ENCODE data around the gene FBXL16.

Gene FBXL16

DNA sequence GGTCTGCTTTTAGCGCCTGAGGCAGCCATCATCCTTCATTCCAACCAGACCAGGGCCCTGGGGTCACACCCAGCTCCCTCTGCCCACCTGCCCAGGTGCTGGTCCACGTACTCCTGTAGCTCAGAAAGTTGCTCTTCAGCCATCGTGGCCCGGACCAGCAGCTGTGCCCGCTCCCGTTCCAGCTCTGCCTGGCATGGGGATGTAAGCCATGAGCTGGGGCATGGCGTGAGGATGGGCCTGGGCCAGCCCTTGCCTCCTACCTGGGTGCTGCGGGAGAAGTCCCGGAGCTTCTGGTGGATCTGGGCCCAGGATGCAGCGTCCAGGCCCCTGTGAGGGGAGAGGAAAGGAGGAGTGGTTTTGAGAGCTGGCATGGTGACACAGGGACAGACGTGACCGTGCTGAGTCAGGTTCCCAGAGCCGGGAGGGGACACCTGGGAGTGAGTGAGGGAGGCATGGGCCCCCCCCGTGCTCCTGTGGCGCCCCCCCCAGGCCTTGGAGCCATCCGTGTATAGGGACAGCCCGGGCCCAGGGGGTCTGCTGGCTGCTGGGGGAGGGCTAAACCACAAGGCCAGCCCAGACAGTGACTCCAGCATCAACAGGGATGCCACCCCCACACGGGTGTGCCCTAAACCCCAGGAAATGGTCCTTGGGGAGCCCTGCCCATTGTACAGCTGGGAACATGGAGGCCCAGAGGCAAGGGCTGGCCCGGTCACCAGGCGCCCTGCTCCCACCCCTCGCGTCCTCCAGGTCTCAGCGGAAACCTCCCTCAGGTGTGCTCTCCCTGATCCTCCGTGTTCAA lies 17.4 kb upstream of the FBXL16 start:
- DNase-seq (ENCODE audit: low read depth): no peak

DNA sequence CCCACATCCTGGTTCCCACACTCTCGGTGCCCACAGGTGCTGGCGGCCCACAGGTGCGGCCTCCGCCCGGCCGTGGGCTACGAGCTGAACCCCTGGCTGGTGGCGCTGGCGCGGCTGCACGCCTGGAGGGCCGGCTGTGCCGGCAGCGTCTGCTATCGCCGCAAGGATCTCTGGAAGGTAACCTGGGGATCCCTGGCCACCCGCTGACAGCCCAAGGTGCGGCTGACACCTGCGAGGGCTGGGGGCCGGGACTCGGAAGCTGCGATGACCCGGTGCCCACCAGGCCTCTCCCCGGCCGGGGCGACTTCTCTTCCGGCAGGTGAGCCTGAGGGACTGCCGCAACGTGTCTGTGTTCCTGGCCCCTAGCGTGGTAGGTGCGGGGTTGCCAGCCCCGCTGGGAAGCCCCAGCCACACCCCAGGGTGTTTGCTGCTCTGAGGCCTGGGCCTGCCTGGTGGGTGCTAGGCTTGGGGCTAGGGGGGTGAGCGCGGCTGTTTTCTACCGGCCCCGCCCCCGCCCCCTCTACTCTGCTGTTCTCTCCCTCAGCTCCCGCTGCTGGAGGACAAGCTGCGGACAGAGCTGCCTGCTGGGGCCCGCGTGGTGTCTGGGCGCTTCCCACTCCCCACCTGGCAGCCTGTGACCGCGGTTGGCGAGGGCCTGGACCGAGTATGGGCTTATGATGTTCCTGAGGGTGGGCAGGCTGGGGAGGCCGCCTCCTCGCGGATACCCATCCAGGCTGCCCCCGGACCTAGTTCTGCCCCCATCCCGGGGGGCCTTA lies 16.4 kb upstream of the FBXL16 start:
- no peak for DNase-seq (ENCODE audit: low read depth)

DNA sequence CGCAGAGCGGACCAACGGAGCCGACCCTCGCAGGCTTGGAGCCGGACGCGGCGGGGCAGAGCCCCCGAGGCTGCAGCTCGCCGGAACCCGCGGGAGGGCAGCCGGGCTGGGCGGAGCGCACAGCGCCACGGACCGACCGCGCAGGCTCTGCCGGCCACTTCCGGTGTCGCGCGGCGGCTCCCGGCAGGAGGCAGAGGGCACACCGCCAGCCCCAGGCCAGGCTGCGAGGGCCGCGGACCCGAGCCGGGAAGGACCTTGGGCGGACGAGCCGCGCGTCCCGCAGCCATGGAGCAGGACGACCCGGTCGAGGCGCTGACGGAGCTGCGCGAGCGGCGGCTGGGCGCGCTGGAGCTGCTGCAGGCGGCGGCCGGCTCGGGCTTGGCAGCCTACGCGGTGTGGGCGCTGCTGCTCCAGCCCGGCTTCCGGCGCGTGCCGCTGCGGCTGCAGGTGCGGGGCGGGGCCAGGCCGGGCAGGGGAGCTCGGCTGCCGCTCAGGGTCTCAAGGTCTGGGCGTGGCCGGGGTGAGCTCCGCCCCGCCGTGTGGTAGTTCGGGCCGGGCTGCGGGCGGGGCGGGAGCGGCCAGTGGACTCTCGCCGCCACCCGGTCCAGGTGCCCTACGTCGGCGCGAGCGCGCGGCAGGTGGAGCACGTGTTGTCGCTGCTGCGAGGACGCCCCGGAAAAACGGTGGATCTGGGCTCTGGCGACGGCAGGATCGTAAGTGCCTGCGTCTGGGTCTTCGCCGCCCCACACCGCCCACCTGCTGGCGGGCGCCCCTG lies 15.6 kb upstream of the FBXL16 start, which contains the start of gene ANTKMT:
TSS of gene ANTKMT (plus strand) at position 157 of the 775 bp plus-strand sequence. CDS start at position 286, 129 bp downstream.
- DNase-seq (ENCODE audit: low read depth): peak; percentile 72

DNA sequence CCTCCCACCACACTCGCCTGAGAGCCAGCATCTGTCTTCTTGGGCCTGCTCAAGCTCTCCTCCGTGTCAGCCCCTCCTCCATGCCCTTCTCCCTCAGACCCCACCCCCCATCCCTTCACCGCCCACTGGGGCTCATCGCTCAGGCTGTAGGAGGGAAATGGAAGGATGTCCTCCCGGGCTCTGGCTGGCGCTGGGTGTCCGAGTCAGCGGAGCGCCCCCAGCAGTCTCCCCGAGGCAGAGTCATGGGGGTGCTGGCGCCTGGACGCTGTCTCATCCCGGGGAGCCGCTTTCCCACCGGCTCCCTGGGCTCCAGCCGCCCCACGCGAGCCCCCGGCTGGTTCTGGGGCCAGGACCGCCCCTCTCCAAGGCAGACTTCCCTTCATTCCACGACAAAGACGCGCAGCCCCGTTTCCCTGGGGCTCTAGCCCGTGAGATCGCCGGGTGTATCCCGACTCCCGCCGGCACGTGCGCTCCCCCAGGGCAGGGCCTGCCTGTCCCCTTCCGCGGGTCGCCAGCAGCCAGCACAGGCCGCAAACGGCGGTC lies 14.9 kb upstream of the FBXL16 start:
- peak; percentile 67 for DNase-seq (ENCODE audit: low read depth)

DNA sequence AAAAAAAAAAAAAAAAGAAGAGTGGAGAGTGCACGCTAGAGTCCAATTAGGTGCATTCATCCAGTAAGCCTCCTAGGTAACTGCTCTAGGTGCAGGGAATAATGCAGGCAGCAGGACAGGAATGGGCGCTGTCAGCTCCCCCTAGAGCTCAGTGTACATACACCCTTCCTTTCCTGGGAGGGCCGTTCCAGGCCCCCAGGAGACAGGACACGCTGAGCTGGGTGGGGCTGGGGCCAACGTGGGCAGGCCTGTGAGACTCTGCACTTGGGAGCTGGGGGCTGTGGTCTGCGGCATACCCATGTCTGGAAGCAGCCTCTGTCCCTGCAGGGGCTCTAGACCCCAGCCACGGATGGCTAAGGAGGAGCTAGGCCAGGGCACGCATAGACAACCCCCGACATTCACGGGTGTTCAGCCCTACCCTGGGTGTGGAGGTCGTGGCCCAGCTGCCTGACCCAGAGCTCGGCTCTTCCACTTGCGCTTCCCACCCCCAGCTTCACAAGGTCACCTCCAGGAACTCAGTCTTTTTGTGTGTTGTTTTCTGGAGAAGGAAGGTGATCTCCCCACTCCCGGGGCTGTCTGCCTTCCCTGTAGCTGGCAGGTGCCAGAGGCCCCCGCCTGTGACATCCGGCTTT lies 14.3 kb upstream of the FBXL16 start:
- no peak for DNase-seq (ENCODE audit: low read depth)

DNA sequence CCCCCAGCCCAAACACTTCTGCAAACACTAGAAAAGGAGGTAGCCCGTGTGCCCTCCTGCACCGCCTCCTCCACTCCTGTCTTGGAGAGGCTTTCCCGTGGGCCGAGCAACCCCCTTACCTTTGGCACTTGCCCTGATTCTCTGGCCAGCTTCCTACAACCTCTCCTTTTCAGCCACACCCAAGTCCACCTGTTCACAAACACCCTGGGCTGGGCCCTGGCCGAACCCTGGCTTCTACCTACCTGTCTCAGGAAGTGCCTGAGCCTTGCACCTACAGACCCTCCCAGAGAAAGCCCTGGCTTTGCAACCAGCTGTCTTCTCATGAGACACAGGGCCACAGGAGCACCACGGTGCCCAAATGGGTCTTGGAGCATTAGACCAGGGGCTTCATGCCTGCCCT lies 13.3 kb upstream of the FBXL16 start:
- no peak for DNase-seq (ENCODE audit: low read depth)

DNA sequence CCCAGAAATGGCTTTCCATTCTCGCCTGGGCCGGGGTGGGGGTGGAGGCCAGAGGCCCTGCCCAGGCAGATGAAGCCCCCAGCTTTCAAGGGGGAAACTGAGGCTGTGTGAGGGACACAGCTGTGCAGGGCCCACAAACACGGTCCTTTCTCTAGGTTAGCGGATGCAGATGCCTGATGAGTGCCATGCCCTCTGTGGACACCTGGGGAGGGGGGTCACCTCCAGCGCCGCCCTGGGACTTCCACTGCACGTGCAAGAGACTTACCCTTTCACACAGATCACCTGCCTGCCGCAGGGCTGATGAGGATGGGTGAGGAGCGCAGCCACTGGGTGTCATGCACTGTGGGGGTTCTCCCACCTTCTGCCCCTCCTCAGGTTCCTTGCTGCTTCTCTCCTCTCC lies 12.8 kb upstream of the FBXL16 start:
- DNase-seq (ENCODE audit: low read depth): no peak

DNA sequence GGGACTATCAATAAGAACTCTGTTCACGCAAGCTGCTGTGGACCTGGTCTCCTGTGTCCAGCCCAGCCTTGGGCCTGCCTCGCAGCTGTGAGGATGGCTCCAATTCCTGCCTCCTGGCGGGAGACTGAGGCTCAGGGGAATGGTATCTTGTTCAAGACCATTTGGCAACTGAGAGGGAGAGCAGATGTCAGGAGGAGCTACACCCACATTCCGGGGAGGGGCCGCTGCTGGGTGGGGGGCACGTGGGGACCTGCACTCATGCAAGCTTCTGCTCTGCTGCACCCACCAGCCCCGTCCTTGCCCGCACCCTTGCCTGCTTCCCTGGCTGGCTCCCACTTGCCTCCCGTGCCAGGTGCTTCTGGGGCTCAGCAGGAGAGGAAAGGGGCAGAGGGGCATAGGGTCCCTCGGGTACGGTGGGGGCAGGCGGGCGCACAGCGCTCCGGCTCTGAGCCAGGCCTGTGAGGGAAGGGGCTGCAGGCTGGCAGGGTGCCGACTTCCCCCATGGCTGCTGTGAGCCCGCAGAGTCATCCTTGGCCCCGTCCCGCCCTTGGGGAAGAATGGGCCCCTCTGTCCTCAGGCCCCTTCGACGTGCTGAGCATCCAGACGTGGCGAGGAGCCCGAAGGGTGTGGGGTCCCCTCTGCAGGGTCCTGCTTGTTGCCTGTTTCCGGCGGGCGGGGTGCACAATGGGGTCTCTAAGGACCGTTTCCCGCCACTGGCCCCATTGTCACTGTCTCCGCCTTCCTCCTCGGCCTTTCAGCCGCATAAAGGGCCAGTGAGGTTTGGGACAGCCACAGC lies 12.0 kb upstream of the FBXL16 start:
- no peak for DNase-seq (ENCODE audit: low read depth)

DNA sequence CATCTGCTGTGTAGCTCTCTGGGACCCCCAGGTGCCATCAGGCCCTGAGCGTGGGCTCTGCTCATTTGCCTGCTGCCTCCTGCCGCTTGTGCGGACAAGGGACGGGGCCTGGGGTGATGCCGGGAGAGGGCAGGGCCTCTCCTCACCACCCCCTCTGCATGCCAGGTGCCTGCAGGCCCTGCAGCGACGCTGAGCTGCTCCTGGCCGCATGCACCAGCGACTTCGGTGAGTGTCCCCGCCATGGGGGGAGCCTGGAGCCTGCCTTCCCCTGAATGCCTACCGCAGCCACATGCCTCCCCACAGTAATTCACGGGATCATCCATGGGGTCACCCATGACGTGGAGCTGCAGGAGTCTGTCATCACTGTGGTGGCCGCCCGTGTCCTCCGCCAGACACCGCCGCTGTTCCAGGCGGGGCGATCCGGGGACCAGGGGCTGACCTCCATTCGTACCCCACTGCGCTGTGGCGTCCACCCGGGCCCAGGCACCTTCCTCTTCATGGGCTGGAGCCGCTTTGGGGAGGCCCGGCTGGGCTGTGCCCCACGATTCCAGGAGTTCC lies 11.2 kb upstream of the FBXL16 start:
- no peak for DNase-seq (ENCODE audit: low read depth)

DNA sequence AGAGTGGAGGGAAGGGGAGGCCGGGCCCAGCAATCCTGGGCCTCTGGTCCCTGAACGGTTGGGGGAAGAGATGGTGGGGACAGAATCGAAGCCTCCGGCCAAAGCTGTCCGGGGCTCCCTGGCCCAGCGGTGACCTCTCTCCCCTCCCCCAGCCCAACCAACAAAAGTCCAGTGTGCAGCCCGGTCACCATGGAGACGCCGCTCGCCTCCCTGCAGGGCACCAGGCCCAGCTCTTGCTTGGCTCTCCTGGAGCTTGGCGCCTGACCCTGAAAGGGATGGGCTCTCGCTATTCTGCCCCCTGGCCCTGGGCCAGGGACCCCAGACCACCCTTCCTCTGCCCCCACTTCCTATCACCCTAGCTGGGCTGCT lies 10.6 kb upstream of the FBXL16 start:
- peak; percentile 75 for DNase-seq (ENCODE audit: low read depth)

DNA sequence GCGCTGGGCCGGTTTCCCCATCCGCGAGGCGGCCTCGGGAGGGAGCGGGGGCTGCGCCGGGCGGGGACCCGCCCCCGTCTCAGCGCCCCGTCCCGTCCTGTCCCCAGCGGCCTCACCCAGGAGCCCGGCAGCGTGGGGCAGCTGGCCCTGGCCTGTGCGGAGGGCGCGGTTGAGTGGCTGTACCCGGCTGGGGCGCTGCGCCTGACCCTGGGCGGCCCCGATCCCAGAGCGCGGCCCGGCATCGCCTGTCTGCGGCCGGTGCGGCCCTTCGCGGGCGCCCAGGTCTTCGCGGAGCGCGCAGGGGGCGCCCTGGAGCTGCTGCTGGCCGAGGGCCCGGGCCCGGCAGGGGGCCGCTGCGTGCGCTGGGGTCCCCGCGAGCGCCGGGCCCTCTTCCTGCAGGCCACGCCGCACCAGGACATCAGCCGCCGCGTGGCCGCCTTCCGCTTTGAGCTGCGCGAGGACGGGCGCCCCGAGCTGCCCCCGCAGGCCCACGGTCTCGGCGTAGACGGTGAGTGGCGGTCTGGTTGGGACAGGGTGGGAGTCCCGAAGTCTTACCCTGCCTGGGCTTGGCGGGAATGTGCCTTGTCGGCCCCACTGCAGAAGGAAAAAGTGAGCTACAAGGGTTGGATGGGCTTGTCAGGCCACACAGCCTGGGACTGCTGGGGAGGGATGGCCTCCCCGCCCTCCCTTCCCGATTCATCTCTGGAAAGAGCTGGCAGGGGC lies 10.0 kb upstream of the FBXL16 start:
- no peak for DNase-seq (ENCODE audit: low read depth)

DNA sequence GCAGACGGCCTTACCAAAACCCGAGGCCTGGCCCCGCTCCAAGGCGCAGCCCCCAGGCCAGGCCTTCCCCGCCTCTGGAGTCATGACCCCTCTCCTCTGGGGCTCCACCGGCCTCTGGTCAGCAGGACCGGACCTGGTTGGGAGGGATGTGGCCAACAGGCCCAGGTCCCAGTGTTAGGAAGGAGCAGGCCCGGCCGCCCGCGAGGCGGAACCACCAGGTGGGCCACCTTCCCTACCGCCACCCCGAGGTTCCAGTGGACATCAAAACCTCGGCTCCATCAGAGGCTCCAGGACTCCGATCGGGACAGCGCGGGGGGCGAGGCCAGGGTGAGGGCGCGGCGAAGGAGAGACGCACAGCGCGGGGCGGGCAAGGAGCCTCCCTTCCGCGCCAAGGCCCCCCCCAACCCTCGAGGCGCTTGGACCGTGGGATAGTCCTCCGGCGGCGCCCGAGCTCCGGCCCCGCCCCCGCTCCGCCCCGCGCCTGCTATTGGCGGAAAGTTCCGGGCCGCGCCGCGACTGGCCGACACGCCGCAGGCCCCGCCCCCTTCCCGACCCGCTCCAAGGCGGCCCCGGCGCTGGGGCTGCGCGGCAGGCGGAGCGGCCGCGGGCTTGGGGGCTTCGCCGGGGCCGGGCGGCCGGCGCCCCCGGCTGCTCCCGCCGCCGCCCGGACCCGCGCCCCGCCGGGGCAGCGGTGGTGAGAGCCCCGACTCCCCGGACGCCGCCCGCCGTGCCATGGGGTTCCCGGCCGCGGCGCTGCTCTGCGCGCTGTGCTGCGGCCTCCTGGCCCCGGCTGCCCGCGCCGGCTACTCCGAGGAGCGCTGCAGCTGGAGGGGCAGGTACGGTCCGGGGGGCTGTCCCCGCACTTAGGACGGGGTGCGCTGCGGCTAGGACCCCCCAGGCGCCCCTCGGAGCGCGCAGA lies 9.2 kb upstream of the FBXL16 start, which contains the start of gene METRN:
TSS of gene METRN (plus strand) at position 561 of the 919 bp plus-strand sequence. CDS start at position 733, 172 bp downstream.
- DNase-seq (ENCODE audit: low read depth): peak; percentile 86

DNA sequence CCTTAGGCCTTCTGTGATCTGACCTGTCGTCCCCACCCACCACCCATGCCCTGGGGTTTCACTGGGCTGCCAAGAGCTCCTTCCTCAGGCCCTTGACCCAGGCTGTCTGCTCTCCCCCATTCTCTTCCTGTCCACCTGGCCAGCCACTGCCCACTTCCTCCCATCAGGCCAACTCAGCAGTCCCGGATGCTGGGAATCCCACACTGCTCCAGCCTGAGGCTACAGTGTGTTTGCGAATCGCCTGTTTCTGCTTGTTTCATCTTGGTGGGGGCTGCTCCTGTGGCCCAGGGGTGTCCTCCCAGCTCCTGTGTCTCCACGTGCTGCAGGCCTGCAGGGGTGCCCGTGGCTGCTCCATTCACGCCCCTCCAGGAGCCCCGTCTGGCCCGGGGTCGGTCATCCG lies 8.5 kb upstream of the FBXL16 start:
- DNase-seq (ENCODE audit: low read depth): no peak

DNA sequence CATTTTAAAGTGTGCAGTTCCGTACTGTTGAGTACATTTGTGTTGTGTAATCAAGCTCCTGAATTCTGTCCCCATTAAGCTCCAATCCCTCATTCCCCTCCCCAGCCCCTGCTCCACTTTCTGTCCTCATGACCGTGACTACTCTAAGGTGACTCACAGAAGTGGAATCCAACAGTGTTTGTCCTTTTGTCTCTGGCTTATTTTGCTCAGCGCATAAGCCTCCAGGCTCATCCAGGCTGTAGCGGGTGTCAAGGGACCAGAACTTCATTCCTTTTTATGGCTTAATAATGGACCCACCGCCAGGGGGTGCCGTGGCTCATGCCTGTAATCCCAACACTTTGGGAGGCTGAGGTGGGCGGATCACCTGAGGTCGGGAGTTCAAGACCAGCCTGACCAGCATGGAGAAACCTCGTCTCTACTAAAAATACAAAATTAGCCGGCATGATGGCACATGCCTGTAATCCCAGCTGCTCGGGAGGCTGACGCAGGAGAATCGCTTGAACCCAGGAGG lies 7.2 kb upstream of the FBXL16 start:
- peak; percentile 96 for DNase-seq (ENCODE audit: low read depth)

DNA sequence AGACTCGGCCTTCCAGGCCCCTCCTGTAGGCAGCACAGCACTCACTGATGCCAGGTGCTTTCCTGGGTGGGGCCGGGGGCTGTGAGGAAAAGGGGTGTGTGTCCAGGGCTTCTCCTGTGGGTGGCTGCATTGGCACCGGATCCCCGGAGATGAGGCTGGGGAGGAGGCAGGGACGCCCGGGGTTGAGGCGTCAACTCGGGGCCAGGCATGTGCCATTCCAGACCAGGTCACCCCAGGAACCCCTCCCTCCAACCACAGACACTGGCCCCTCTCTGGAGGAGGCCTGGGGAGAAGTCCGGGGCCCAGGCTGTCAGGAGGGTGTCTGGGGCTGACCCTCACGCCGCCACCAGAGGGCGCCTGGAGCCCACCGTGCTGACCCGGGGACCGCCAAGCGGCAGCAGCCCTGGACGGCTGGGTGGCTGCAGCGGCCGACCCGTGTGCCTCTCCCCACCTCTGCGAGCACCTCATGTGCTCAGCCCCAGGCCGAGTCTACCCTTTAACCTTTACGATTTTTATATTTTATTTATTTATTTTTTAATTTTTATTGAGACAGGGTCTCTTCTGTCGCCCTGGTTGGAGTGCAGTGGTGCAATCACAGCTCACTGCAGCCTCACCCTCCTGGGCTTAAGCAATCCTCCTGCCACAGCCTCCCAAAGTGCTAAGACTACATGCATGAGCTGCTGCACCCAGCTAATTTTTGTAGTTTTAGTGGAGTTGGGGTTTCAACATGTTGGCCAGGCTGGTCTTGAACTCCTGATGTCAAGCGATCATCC lies 6.1 kb upstream of the FBXL16 start:
- DNase-seq (ENCODE audit: low read depth): peak; percentile 48

DNA sequence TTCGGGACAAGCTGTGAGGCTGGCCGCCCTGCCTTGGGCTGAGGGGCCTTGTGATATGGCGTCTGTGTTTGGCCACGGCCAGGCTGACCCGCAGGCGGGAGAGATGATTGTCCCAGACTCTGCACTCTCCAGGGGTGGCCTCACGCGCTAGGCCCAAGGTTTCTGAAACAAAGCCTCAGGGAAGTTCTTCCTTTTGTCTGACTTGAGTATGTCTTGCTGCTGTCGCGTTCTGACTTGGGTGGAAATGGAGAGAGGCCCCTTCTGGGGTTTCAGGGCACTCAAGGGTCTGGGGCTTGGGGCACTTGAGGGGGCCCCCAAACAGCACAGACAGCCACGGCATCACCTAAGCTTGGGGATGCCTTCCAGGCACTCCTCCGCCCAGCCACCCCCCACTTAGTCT lies 5.5 kb upstream of the FBXL16 start:
- no peak for DNase-seq (ENCODE audit: low read depth)

DNA sequence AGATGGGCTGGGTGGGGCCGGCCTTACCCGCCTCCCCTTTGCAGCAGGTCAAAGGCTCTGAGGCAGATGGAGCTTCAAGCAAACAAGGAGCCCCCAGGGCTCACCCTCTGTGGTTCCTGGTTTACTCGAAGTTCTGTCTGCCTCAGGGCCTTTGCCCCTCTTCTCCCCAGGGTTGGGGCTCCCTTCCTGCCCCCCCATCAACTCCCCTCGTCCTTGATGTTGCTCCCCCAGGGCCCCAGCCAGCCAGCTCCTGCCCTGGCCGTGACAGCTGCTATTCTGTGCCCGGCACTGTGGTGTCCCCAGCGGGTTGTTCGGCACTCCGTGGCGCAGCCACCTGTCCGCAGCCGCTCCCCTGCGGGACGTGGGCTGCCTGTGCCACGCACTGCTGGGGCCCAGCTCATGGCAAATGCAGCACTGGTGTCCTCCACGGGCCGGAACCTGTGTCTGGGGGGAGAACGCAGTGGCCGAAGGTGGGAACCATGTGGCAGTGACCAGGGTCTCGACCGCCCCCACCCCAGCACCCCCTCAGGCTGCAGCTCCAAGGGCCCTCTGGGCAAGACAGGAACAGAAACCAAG lies 5.0 kb upstream of the FBXL16 start:
- no peak for DNase-seq (ENCODE audit: low read depth)

Data from fibroblast of gingiva (primary cell).